H1 (cell line): ENCODE measurements around the gene CBS. TPM values are rescaled to one million over a fixed set of nuclear protein-coding genes. Genes with fewer than 3 reads are reported as not detected.
"Not testable (repeated sequence)": the region's sequence is repeated elsewhere in the genome, so short reads cannot be mapped to it uniquely, and the experiment has no call there.

Source experiments
- CTCF ChIA-PET: fragments of 300-600 bp; sonication (Branson Sonifier 250); formaldehyde crosslinking; loops from one replicate; lab custom pipeline; 2021; ENCODE audit not compliant: partially characterized antibody; lab: Charles Lee
- POLR2A ChIA-PET: fragments of 300-600 bp; sonication (Branson Sonifier 250); formaldehyde crosslinking; loops from one replicate; lab custom pipeline; 2021; ENCODE audit warnings: inconsistent platforms; ENCODE audit not compliant: partially characterized antibody; lab: Charles Lee
- DNase-seq, 2 experiments: peaks; one replicate each; pipeline versions ENCODE4 v3.0.0 to v3.0.0-alpha.2; 2010 to 2022; ENCODE audit warnings: low spot score in 2 of 2, low read depth in 1 of 2, mixed read lengths in 1 of 2
- FAIRE-seq: peaks from 2 replicates; lab custom pipeline; 2011; peaks lifted over from hg19 to GRCh38; lab: Jason Lieb, UNC
- H2AFZ ChIP-seq: 2 replicates; pipeline ENCODE4 v1.8.1; 2012; ENCODE audit warnings: low read length, inconsistent platforms
- H2AK5ac ChIP-seq: 2 replicates; pipeline ENCODE4 v1.6.1; 2013; ENCODE audit warnings: low read depth, low read length
- H2BK120ac ChIP-seq: replicated peaks from 2 replicates; pipeline ENCODE3; 2013; ENCODE audit warnings: low read depth, low read length, inconsistent platforms
- H2BK12ac ChIP-seq: 2 replicates; pipeline ENCODE4 v1.6.1; 2013; ENCODE audit warnings: low read depth, low read length
- H2BK15ac ChIP-seq: 2 replicates; pipeline ENCODE4 v1.6.1; 2013; ENCODE audit warnings: low read length
- H2BK20ac ChIP-seq: 2 replicates; pipeline ENCODE4 v1.6.1; 2013; ENCODE audit warnings: low read length
- H2BK5ac ChIP-seq: 2 replicates; pipeline ENCODE4 v1.6.1; 2013; ENCODE audit warnings: low read depth, low read length
- H3K14ac ChIP-seq: 2 replicates; pipeline ENCODE4 v1.6.1; 2013; ENCODE audit warnings: inconsistent platforms; ENCODE audit not compliant: insufficient read length
- H3K18ac ChIP-seq: 2 replicates; pipeline ENCODE4 v1.6.1; 2013; ENCODE audit warnings: low read length; ENCODE audit errors: extremely low read depth
- H3K23ac ChIP-seq: 2 replicates; pipeline ENCODE4 v1.6.1; 2013; ENCODE audit warnings: inconsistent platforms; ENCODE audit not compliant: insufficient read length
- H3K23me2 ChIP-seq: 2 replicates; pipeline ENCODE4 v1.6.1; 2013; ENCODE audit warnings: low read depth, low read length
- H3K27ac ChIP-seq: 2 replicates; pipeline ENCODE4 v1.6.1; 2011; ENCODE audit warnings: low read depth, low read length, inconsistent platforms
- H3K27me3 ChIP-seq, 4 experiments: replicated peaks in 1 of 4; 1 replicate in 1 of 4; 2 replicates in 3 of 4; pipeline versions ENCODE4 v1.6.1 to v1.8.1; 2011 to 2013; ENCODE audit warnings: low read length in 3 of 4, mild to moderate bottlenecking in 3 of 4, inconsistent platforms in 2 of 4, mixed read lengths in 2 of 4, moderate library complexity in 1 of 4; ENCODE audit not compliant: control insufficient read depth in 3 of 4, insufficient read depth in 3 of 4; ENCODE audit errors: extremely low read depth in 1 of 4
- H3K36me3 ChIP-seq, 4 experiments: 2 replicates each; pipeline versions ENCODE4 v1.6.1 to v1.8.1; 2011 to 2013; ENCODE audit warnings: mild to moderate bottlenecking in 4 of 4, low read length in 3 of 4, moderate library complexity in 2 of 4, control low read depth in 1 of 4, inconsistent platforms in 1 of 4; ENCODE audit not compliant: insufficient read depth in 4 of 4, control insufficient read depth in 2 of 4
- H3K4ac ChIP-seq: replicated peaks from 2 replicates; pipeline ENCODE3; 2013; ENCODE audit warnings: low read length, low read depth, mixed read lengths, inconsistent platforms; ENCODE audit not compliant: insufficient read length
- H3K4me1 ChIP-seq, 4 experiments: replicated peaks in 1 of 4; 1 replicate in 1 of 4; 2 replicates in 3 of 4; pipeline versions ENCODE4 v1.6.1 to v1.8.1; 2011 to 2013; ENCODE audit warnings: low read length in 3 of 4, inconsistent platforms in 2 of 4, mixed read lengths in 1 of 4; ENCODE audit not compliant: insufficient read depth in 4 of 4, control insufficient read depth in 3 of 4
- H3K4me2 ChIP-seq, 2 experiments: 2 replicates each; pipeline versions ENCODE4 v1.6.1 to v1.8.1; 2011 to 2013; ENCODE audit warnings: low read depth in 2 of 2, low read length in 2 of 2, control low read depth in 1 of 2, inconsistent platforms in 1 of 2, mild to moderate bottlenecking in 1 of 2; ENCODE audit not compliant: insufficient read depth in 1 of 2
- H3K4me3 ChIP-seq, 4 experiments: fragments of 200-600, 300-600 bp in 1 of 4; sonication (generic), shearing (Covaris generic), sonication (Bioruptor Twin) in 1 of 4; 2 replicates each; pipeline versions ENCODE4 v1.5.1 to v1.8.1; 2011 to 2016; ENCODE audit warnings: low read length in 4 of 4, low read depth in 3 of 4, control low read depth in 2 of 4, inconsistent platforms in 2 of 4, mild to moderate bottlenecking in 2 of 4, mixed read lengths in 1 of 4, moderate library complexity in 1 of 4; ENCODE audit not compliant: insufficient read depth in 2 of 4; ENCODE audit errors: extremely low read depth in 1 of 4
- H3K56ac ChIP-seq: replicated peaks from 2 replicates; pipeline ENCODE3; 2013; ENCODE audit warnings: low read depth, mild to moderate bottlenecking, mixed read lengths, low read length, inconsistent platforms; ENCODE audit not compliant: insufficient read length
- H3K79me1 ChIP-seq: 2 replicates; pipeline ENCODE4 v1.6.1; 2013; ENCODE audit warnings: low read depth, low read length, control low read depth
- H3K79me2 ChIP-seq, 2 experiments: 2 replicates each; pipeline versions ENCODE4 v1.6.1 to v1.8.1; 2012 to 2013; ENCODE audit warnings: low read length in 2 of 2, mild to moderate bottlenecking in 2 of 2, inconsistent platforms in 1 of 2; ENCODE audit not compliant: insufficient read depth in 2 of 2, control insufficient read depth in 1 of 2
- H3K9ac ChIP-seq, 4 experiments: replicated peaks in 1 of 4; 1 replicate in 1 of 4; 2 replicates in 3 of 4; pipeline versions ENCODE4 v1.6.1 to v1.8.1; 2011 to 2013; ENCODE audit warnings: low read depth in 3 of 4, low read length in 3 of 4, control low read depth in 2 of 4, mild to moderate bottlenecking in 2 of 4, moderate library complexity in 2 of 4, inconsistent platforms in 1 of 4; ENCODE audit errors: extremely low read depth in 1 of 4
- H3K9me3 ChIP-seq, 2 experiments: 2 replicates each; pipeline versions ENCODE4 v1.6.1 to v1.8.1; 2012 to 2013; ENCODE audit warnings: mild to moderate bottlenecking in 2 of 2, moderate library complexity in 2 of 2, control low read depth in 1 of 2, inconsistent platforms in 1 of 2, low read depth in 1 of 2, low read length in 1 of 2, mixed read lengths in 1 of 2; ENCODE audit not compliant: insufficient read depth in 2 of 2
- H4K20me1 ChIP-seq, 2 experiments: replicated peaks in 1 of 2; 2 replicates each; pipeline versions ENCODE3 to v1.8.1; 2011 to 2013; ENCODE audit warnings: inconsistent platforms in 2 of 2, low read length in 2 of 2, mild to moderate bottlenecking in 1 of 2; ENCODE audit not compliant: insufficient read depth in 2 of 2, control insufficient read depth in 1 of 2
- H4K5ac ChIP-seq: 2 replicates; pipeline ENCODE4 v1.6.1; 2013; ENCODE audit warnings: low read length, low read depth, mixed read lengths, inconsistent platforms; ENCODE audit not compliant: insufficient read length
- H4K8ac ChIP-seq: 2 replicates; pipeline ENCODE4 v1.8.0; 2013; ENCODE audit warnings: mild to moderate bottlenecking, moderate library complexity, low read length, inconsistent platforms; ENCODE audit not compliant: insufficient read depth; ENCODE audit errors: extremely low read depth
- H4K91ac ChIP-seq: replicated peaks from 2 replicates; pipeline ENCODE3; 2013; ENCODE audit warnings: low read length, mixed read lengths, inconsistent platforms; ENCODE audit not compliant: insufficient read length
- WGBS, 2 experiments: shearing (Covaris generic) in 1 of 2; methylation state at CpG; one replicate each; pipeline versions ENCODE4 v1.1.6 to v1.1.7; 2013 to 2015; ENCODE audit warnings: low lambda C conversion rate in 2 of 2, mixed read lengths in 2 of 2, inconsistent platforms in 1 of 2, low coverage in 1 of 2, missing lambda C conversion rate in 1 of 2; ENCODE audit not compliant: insufficient replicate concordance in 2 of 2, insufficient coverage in 1 of 2, insufficient read length in 1 of 2; ENCODE audit errors: extremely low coverage in 1 of 2, missing lambda C conversion rate in 1 of 2; 5-methylcytosine and 5-hydroxymethylcytosine counted together
- polyA plus RNA-seq, 7 experiments: library from polyadenylated mRNA; depleted of rRNA in 3 of 7; stranded (reverse) in 5 of 7; unstranded in 2 of 7; fragments of >200 nt in 5 of 7; fragments of 200-250 nt in 2 of 7; gene quantifications; 1 replicate in 5 of 7; 2 replicates in 1 of 7; 4 replicates in 1 of 7; pipeline versions ENCODE4 v1.2.1 to v1.2.3, GENCODE V29; 2011 to 2013; ENCODE audit warnings: missing spikeins in 2 of 7, mixed read lengths in 2 of 7
- total RNA-seq: library from RNA; stranded (reverse); fragmentation: NEBNext Ultra II Directional; extraction: Animal tissue kit (Norgen Biotek cat#: 25700); gene quantifications from 2 replicates; pipeline ENCODE4 v1.2.1, GENCODE V29; 2021

CBS gene
- total and polyA plus RNA-seq, 2 of the 8 experiments (the other 6 are each of a cell fraction or from before 2014, with no cell fraction given) = 114 to 455 TPM

GRCh38 chr21:43043291-43043690 is 32.3 kb downstream of the CBS start:
- H3K18ac ChIP-seq, H3K56ac ChIP-seq, FAIRE-seq, H3K27ac ChIP-seq, H3K23me2 ChIP-seq, H2BK5ac ChIP-seq, H2AFZ ChIP-seq, H3K23ac ChIP-seq, H2BK120ac ChIP-seq, CTCF ChIA-PET, H4K8ac ChIP-seq, H2BK20ac ChIP-seq, H2AK5ac ChIP-seq, H3K14ac ChIP-seq, H3K4ac ChIP-seq, POLR2A ChIA-PET, H2BK15ac ChIP-seq, H3K9me3 ChIP-seq, H3K36me3 ChIP-seq, H3K79me1 ChIP-seq, DNase-seq, H4K5ac ChIP-seq, H3K9ac ChIP-seq, H4K20me1 ChIP-seq, H3K4me1 ChIP-seq, H3K79me2 ChIP-seq, H4K91ac ChIP-seq, H2BK12ac ChIP-seq, H3K4me3 ChIP-seq, H3K27me3 ChIP-seq, H3K4me2 ChIP-seq: not testable (repeated sequence)
- WGBS, 2 experiments = 98% methylated on average over 4 of the region's 14 CpGs; no CpG with 5 or more reads in 1 of the 2 experiments

- H4K5ac ChIP-seq, H2BK5ac ChIP-seq, H3K56ac ChIP-seq, H2AFZ ChIP-seq, H3K79me1 ChIP-seq, H3K4me3 ChIP-seq, H4K20me1 ChIP-seq, H2BK15ac ChIP-seq, H3K79me2 ChIP-seq, FAIRE-seq, H3K27me3 ChIP-seq, H3K18ac ChIP-seq, H3K27ac ChIP-seq, H2BK120ac ChIP-seq, H2AK5ac ChIP-seq, H3K4me1 ChIP-seq, H3K9ac ChIP-seq, CTCF ChIA-PET, H4K8ac ChIP-seq, H3K9me3 ChIP-seq, H3K4ac ChIP-seq, H3K23me2 ChIP-seq, H3K23ac ChIP-seq, DNase-seq, H3K4me2 ChIP-seq, H2BK12ac ChIP-seq, H4K91ac ChIP-seq, H3K36me3 ChIP-seq, H3K14ac ChIP-seq, POLR2A ChIA-PET, H2BK20ac ChIP-seq: not testable (repeated sequence)
- WGBS, 2 experiments = 100% methylated on average over 2 of the region's 5 CpGs; no CpG with 5 or more reads in 1 of the 2 experiments
Observed at GRCh38 chr21:43042169-43042568, 33.5 kb downstream of the CBS start.
